Esophagus (tissue), 2 donors: ENCODE data around the gene PPP5C. TPM values are rescaled to one million over a fixed set of nuclear protein-coding genes. Genes with fewer than 3 reads are reported as not detected.

ENCODE experiments used
- H3K27ac ChIP-seq, 2 donors: one replicate each; pipeline ENCODE4 v1.5.1; 2013; ENCODE audit warnings: low read depth in 2 of 2, mild to moderate bottlenecking in 2 of 2, inconsistent platforms in 1 of 2, low read length in 1 of 2, moderate library complexity in 1 of 2
- H3K27me3 ChIP-seq, 2 donors: one replicate each; pipeline ENCODE4 v1.6.1; 2013; ENCODE audit warnings: low read length in 2 of 2, control low read depth in 1 of 2, mild to moderate bottlenecking in 1 of 2; ENCODE audit not compliant: insufficient read depth in 2 of 2, control insufficient read depth in 1 of 2
- H3K36me3 ChIP-seq, 2 donors: one replicate each; pipeline ENCODE4 v1.6.1; 2013; ENCODE audit warnings: low read length in 1 of 2; ENCODE audit not compliant: control insufficient read depth in 2 of 2, insufficient read depth in 2 of 2
- H3K4me1 ChIP-seq, 2 donors: one replicate each; pipeline ENCODE4 v1.6.1; 2013; ENCODE audit warnings: low read length in 1 of 2; ENCODE audit not compliant: control insufficient read depth in 2 of 2, insufficient read depth in 2 of 2
- H3K4me3 ChIP-seq, 2 donors: one replicate each; pipeline ENCODE4 v1.5.1; 2013; ENCODE audit warnings: low read length in 2 of 2, mild to moderate bottlenecking in 2 of 2, low read depth in 1 of 2, moderate library complexity in 1 of 2
- H3K9me3 ChIP-seq, 2 donors: one replicate each; pipeline ENCODE4 v1.6.1; 2013; ENCODE audit warnings: mild to moderate bottlenecking in 2 of 2, low read depth in 1 of 2, low read length in 1 of 2, moderate library complexity in 1 of 2; ENCODE audit not compliant: control insufficient read depth in 2 of 2, insufficient read depth in 1 of 2
- WGBS, 2 donors: extraction: QIAGEN DNeasy Blood & Tissue Kit; methylation state at CpG; one replicate each; pipeline ENCODE4 v1.1.7; 2013; 5-methylcytosine and 5-hydroxymethylcytosine counted together
- polyA plus RNA-seq, 2 donors: library from polyadenylated mRNA; stranded (reverse); fragments of 200-250 nt; gene quantifications; one replicate each; pipeline ENCODE4 v1.2.3, GENCODE V29; 2013
- donor health status: healthy with polysubstance abuse.
- donor health status: Bipolar disorder and iron deficiency.

PPP5C gene
- polyA plus RNA-seq = 10 to 100 TPM; 34.7 to 35.5 TPM

GRCh38 chr19:46346821-46347571 lies at the start of gene PPP5C:
Gene PPP5C, plus strand, starts transcription at chr19:46347087. Its CDS starts 10 bp downstream, at chr19:46347097.
- Histone ChIP-seq H3K4me3 (peak within 1 kb of the TSS; percentile 86 to 99), H3K9me3 (no peaks in the 10 kb centered on the region), H3K36me3 (no peaks in the 10 kb centered on the region), H3K4me1 (peaks cover 22 to 32% of the 10 kb centered on the region in 2 donors), H3K27me3 (no peaks in the 10 kb centered on the region), H3K27ac (peak within 1 kb of the TSS; percentile 50 to 90)
- WGBS, 2 donors = 0% methylated on average over 62 of the region's 62 CpGs

GRCh38 chr19:46297700-46298478 lies 49.0 kb upstream of the PPP5C start:
- H3K9me3 ChIP-seq = no peaks in the 10 kb centered on the region
- no peaks in the 10 kb centered on the region for H3K36me3 ChIP-seq
- peaks cover 2 to 5% of the 10 kb centered on the region in 2 donors for H3K4me1 ChIP-seq
- H3K27ac ChIP-seq = peak overlapping the region; percentile 87 to 93
- no peaks in the 10 kb centered on the region for H3K27me3 ChIP-seq
- 28 to 29% methylated on average over 17 to 19 of the region's 19 CpGs for WGBS, 2 donors
- peak overlapping the region; percentile 32 to 51 for H3K4me3 ChIP-seq

- Histone ChIP-seq H3K4me3 (peak overlapping the region; percentile 32 to 51), H3K36me3 (no peaks in the 10 kb centered on the region), H3K4me1 (peaks cover 2 to 9% of the 10 kb centered on the region in 2 donors), H3K27ac (peak overlapping the region; percentile 87 to 93), H3K27me3 (no peaks in the 10 kb centered on the region), H3K9me3 (no peaks in the 10 kb centered on the region)
- WGBS, 2 donors = 14 to 15% methylated on average over 7 of the region's 7 CpGs
These were observed 48.3 kb upstream of the PPP5C start for GRCh38 chr19:46298479-46299003.

GRCh38 chr19:46299004-46299509 lies 47.8 kb upstream of the PPP5C start:
- WGBS, 2 donors = 9 to 12% methylated on average over 11 of the region's 11 CpGs
- H3K4me1 ChIP-seq = peaks cover 2 to 10% of the 10 kb centered on the region in 2 donors
- no peaks in the 10 kb centered on the region for H3K36me3 ChIP-seq
- no peaks in the 10 kb centered on the region for H3K9me3 ChIP-seq
- H3K4me3 ChIP-seq = peak overlapping the region; percentile 28 to 32
- peak overlapping the region; percentile 87 to 93 for H3K27ac ChIP-seq
- no peaks in the 10 kb centered on the region for H3K27me3 ChIP-seq

- no peaks in the 10 kb centered on the region for H3K27me3 ChIP-seq
- peak overlapping the region; percentile 72 to 92 for H3K27ac ChIP-seq
- H3K4me3 ChIP-seq = peak overlapping the region; percentile 7 to 29
- 55 to 63% methylated on average over 7 of the region's 7 CpGs for WGBS, 2 donors
- no peaks in the 10 kb centered on the region for H3K9me3 ChIP-seq
- peaks cover 2 to 10% of the 10 kb centered on the region in 2 donors for H3K4me1 ChIP-seq
- no peaks in the 10 kb centered on the region for H3K36me3 ChIP-seq
These were observed 47.2 kb upstream of the PPP5C start for GRCh38 chr19:46299695-46300094.

GRCh38 chr19:46303322-46303690 lies 43.6 kb upstream of the PPP5C start:
- WGBS, 2 donors = 73 to 78% methylated on average over 10 of the region's 10 CpGs
- peak overlapping the region; percentile 62 to 67 for H3K27ac ChIP-seq
- H3K36me3 ChIP-seq = no peaks in the 10 kb centered on the region
- no peak overlapping the region for H3K4me3 ChIP-seq
- H3K9me3 ChIP-seq = no peaks in the 10 kb centered on the region
- peaks cover 2 to 5% of the 10 kb centered on the region in 2 donors for H3K4me1 ChIP-seq
- no peaks in the 10 kb centered on the region for H3K27me3 ChIP-seq

- 46 to 63% methylated on average over 55 to 56 of the region's 56 CpGs for WGBS, 2 donors
- H3K4me3 ChIP-seq = no peak overlapping the region
These were observed 43.0 kb upstream of the PPP5C start for GRCh38 chr19:46303691-46304397.

GRCh38 chr19:46306501-46306900 lies 40.4 kb upstream of the PPP5C start:
- Histone ChIP-seq H3K9me3 (no peaks in the 10 kb centered on the region), H3K27me3 (no peaks in the 10 kb centered on the region), H3K27ac (no peak overlapping the region), H3K36me3 (no peaks in the 10 kb centered on the region), H3K4me3 (no peak overlapping the region), H3K4me1 (peaks cover 0 to 5% of the 10 kb centered on the region in 2 donors)
- whole genome bisulfite sequencing, 2 donors = 88 to 91% methylated on average over 3 of the region's 3 CpGs

More at GRCh38 chr19:46303691-46304397, 43.0 kb upstream of the PPP5C start:
- Histone ChIP-seq H3K27ac (peak overlapping the region; percentile 62 to 67), H3K4me1 (peaks cover 1 to 5% of the 10 kb centered on the region in 2 donors), H3K36me3 (no peaks in the 10 kb centered on the region), H3K9me3 (no peaks in the 10 kb centered on the region), H3K27me3 (no peaks in the 10 kb centered on the region)

- H3K27ac ChIP-seq = no peak overlapping the region
- H3K36me3 ChIP-seq = no peaks in the 10 kb centered on the region
- no peak overlapping the region for H3K4me3 ChIP-seq
- no peaks in the 10 kb centered on the region for H3K27me3 ChIP-seq
- no peaks in the 10 kb centered on the region for H3K9me3 ChIP-seq
- H3K4me1 ChIP-seq = peaks cover 0 to under 1% of the 10 kb centered on the region in 2 donors
- 90 to 94% methylated on average over 15 of the region's 15 CpGs for WGBS, 2 donors
These were observed 38.4 kb upstream of the PPP5C start for GRCh38 chr19:46308510-46308909.
